ENCODE measurements around the gene STK10.

DNA sequence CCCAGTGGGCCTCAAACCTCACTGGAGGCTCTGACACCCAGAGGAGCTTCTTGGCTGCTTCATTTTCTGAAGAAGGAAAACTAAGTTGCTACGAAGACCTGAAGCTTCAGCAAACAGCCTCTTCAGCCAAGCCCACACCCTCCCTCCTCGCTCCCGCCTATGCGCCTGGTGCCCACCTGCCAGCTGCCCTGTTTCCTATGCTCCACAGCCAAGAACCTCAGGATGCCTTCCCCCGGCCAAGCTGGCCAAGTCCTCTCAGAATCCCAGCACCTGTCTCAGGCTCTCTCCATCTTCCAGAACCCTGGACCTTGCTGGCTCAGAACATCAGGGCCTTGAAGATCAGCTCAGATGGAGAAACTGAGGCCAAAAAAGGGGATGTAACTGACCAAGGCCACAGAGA, 60.4 kb downstream of the STK10 start:
- no peak for TF ChIP-seq GATA3 (IDR thresholded peaks at IDR 0.05; ENCODE audit: low read depth, low read length)
- TF ChIP-seq GATA2 (IDR thresholded peaks at IDR 0.05; ENCODE audit: low read depth, low read length): no peak

All from SH-SY5Y (cell line).